HepG2 (cell line): ENCODE measurements around the gene CENATAC. TPM values are rescaled to one million over a fixed set of nuclear protein-coding genes. Genes with fewer than 3 reads are reported as not detected.

Experiments used
- BRD4 ChIP-seq: sonication (generic); formaldehyde crosslinking; IDR thresholded peaks from 2 replicates; pipeline ENCODE4 v1.4.0; 2020; ENCODE audit warnings: missing genetic modification reagents
- ESRRA ChIP-seq: sonication (generic); formaldehyde crosslinking; IDR thresholded peaks from 2 replicates; pipeline ENCODE4 v1.5.1; 2020; ENCODE audit warnings: mild to moderate bottlenecking, low read depth, missing genetic modification reagents
- ETV6 ChIP-seq: sonication (generic); formaldehyde crosslinking; conservative IDR thresholded peaks from 2 replicates; pipeline ENCODE4 v1.4.0; 2020; ENCODE audit warnings: missing genetic modification reagents
- EZH2 ChIP-seq: conservative IDR thresholded peaks from 2 replicates; pipeline ENCODE4 v1.6.1; 2012; ENCODE audit warnings: mild to moderate bottlenecking, low read depth, low read length, moderate library complexity
- FOXK1 ChIP-seq: sonication (generic); formaldehyde crosslinking; IDR thresholded peaks from 2 replicates; pipeline ENCODE4 v1.4.0; 2020; ENCODE audit warnings: low read depth, missing genetic modification reagents, borderline replicate concordance
- HNF4G ChIP-seq, 2 experiments: sonication (generic) in 1 of 2; formaldehyde crosslinking in 1 of 2; IDR thresholded peaks; 2 replicates each; pipeline versions ENCODE4 v1.4.0 to v1.6.1; 2011 to 2020; ENCODE audit warnings: borderline replicate concordance in 2 of 2, low read depth in 2 of 2, mild to moderate bottlenecking in 2 of 2, low read length in 1 of 2, missing genetic modification reagents in 1 of 2, moderate library complexity in 1 of 2
- HNRNPL ChIP-seq: fragments of 200-400 bp; formaldehyde crosslinking; IDR thresholded peaks from 2 replicates; pipeline ENCODE4 v1.6.1; 2017; ENCODE audit warnings: mild to moderate bottlenecking, low read depth, low read length
- HOXA5 ChIP-seq: sonication (generic); formaldehyde crosslinking; IDR thresholded peaks from 2 replicates; pipeline ENCODE4 v1.4.0; 2020; ENCODE audit warnings: missing genetic modification reagents
- JUND ChIP-seq: sonication (generic); formaldehyde crosslinking; IDR thresholded peaks from 2 replicates; pipeline ENCODE4 v1.8.0; 2022; ENCODE audit warnings: mild to moderate bottlenecking, missing genetic modification reagents
- NR2F6 ChIP-seq, 2 experiments: IDR thresholded peaks; 2 replicates each; pipeline ENCODE4 v1.6.1; 2016; ENCODE audit warnings: antibody characterized with exemption in 1 of 2, mild to moderate bottlenecking in 1 of 2
- REPIN1 ChIP-seq: sonication (generic); formaldehyde crosslinking; IDR thresholded peaks from 2 replicates; pipeline ENCODE4 v1.8.0; 2022; ENCODE audit warnings: missing genetic modification reagents, low read depth, mild to moderate bottlenecking, borderline replicate concordance
- TGIF2 ChIP-seq: IDR thresholded peaks from 2 replicates; pipeline ENCODE4 v1.6.1; 2016; ENCODE audit warnings: control low read depth, missing compliant biosample characterization
- ZFP36L2 ChIP-seq: sonication (generic); formaldehyde crosslinking; IDR thresholded peaks from 2 replicates; pipeline ENCODE4 v1.4.0; 2020; ENCODE audit warnings: missing genetic modification reagents
- ZNF232 ChIP-seq: sonication (generic); formaldehyde crosslinking; IDR thresholded peaks from 2 replicates; pipeline ENCODE4 v1.4.0; 2020; ENCODE audit warnings: missing genetic modification reagents, borderline replicate concordance
- ZNF326 ChIP-seq: sonication (generic); formaldehyde crosslinking; IDR thresholded peaks from 2 replicates; pipeline ENCODE4 v1.4.0; 2020; ENCODE audit warnings: missing genetic modification reagents, borderline replicate concordance
- ZNF550 ChIP-seq: sonication (generic); formaldehyde crosslinking; IDR thresholded peaks from 2 replicates; pipeline ENCODE4 v1.4.0; 2020; ENCODE audit warnings: mild to moderate bottlenecking, missing genetic modification reagents, borderline replicate concordance
- ZNF713 ChIP-seq: sonication (generic); formaldehyde crosslinking; IDR thresholded peaks from 2 replicates; pipeline ENCODE4 v1.4.0; 2020; ENCODE audit warnings: mild to moderate bottlenecking, missing genetic modification reagents
- ZNF883 ChIP-seq: sonication (generic); formaldehyde crosslinking; IDR thresholded peaks from 2 replicates; pipeline ENCODE4 v1.5.1; 2020; ENCODE audit warnings: mild to moderate bottlenecking, missing genetic modification reagents; ENCODE audit errors: not compliant biosample characterization
- polyA plus RNA-seq, 8 experiments: library from polyadenylated mRNA; depleted of rRNA in 3 of 8; stranded (reverse) in 7 of 8; unstranded in 1 of 8; fragments of >200 nt; fragmentation: Illumina TruSeq in 4 of 8; extraction: Trizol in 4 of 8; gene quantifications; 2 replicates each; pipeline versions ENCODE4 v1.2.1 to v1.2.3, GENCODE V29; 2011 to 2016; ENCODE audit warnings: low read depth in 4 of 8, missing spikeins in 1 of 8, mixed read lengths in 1 of 8; ENCODE audit not compliant: insufficient read depth in 1 of 8
- total RNA-seq, 5 experiments: library from RNA; depleted of rRNA; stranded (reverse); fragments of >200 nt; fragmentation: Illumina TruSeq; extraction: Trizol; gene quantifications; 2 replicates each; pipeline ENCODE4 v1.2.3, GENCODE V29; 2016; ENCODE audit warnings: low read depth in 1 of 5
- TF ChIP-seq, protein P1 (sequence below): sonication (generic); formaldehyde crosslinking; IDR thresholded peaks from 2 replicates; pipeline ENCODE4 v1.4.0; 2020; ENCODE audit warnings: missing genetic modification reagents
- TF ChIP-seq, protein P2 (sequence below): sonication (generic); formaldehyde crosslinking; IDR thresholded peaks from 2 replicates; pipeline ENCODE4 v1.5.1; 2020; ENCODE audit warnings: mild to moderate bottlenecking, missing genetic modification reagents, moderate library complexity
- TF ChIP-seq, protein P3 (sequence below): sonication (generic); formaldehyde crosslinking; IDR thresholded peaks from 2 replicates; pipeline ENCODE4 v1.5.0; 2020; ENCODE audit warnings: missing genetic modification reagents, mild to moderate bottlenecking, borderline replicate concordance
- TF ChIP-seq, protein P4 (sequence below): sonication (generic); formaldehyde crosslinking; IDR thresholded peaks from 2 replicates; pipeline ENCODE4 v1.4.0; 2020; ENCODE audit warnings: mild to moderate bottlenecking, missing genetic modification reagents

CENATAC gene
- total and polyA plus RNA-seq, 2 of the 13 experiments (the other 11 are each of a cell fraction or from before 2014, with no cell fraction given) = 21.7 to 25.0 TPM

DNA sequence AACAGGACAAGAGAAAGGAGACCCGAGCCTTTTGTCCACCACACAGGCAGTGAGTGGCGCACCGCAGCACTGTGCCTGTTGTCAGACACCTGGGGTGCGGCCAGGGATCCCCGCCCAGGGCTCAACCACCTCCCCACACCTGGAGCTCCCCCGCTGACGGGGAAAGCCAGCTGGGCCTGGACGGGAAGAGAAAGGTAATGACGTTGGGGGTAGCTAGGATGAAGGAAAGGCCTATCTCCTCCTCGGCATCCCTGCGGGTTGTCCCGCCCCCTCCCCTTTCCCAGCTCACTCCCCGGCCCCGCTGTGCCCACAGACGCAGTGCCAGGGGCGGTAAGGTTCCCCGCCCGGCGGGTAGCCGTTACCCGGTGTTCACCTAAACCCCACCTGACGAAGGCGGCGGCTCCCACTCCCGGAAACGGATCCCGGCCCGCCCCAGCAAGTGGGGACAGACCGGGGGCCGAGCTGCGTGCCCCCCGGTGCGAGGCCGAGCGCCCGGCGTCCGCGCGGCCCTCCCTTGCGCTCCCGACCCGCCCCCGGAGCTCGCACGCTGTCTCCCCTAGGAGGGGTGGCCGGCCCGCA, 58.6 kb downstream of the CENATAC start (continued):
- TF ChIP-seq JUND (CRISPR knock-in tag) = 0 out of 2 replicates have a peak, but pooled peaks have one; percentile 13
- 0 out of 2 replicates have a peak, but pooled peaks have one; percentile 36 for TF ChIP-seq TGIF2 (CRISPR knock-in tag)
- TF ChIP-seq ETV6 = peak; percentile 83; the same call in 1 of the 2 replicates
- TF ChIP-seq ZNF326 (CRISPR knock-in tag) = no peak
- 0 out of 2 replicates have a peak, but pooled peaks have one; percentile 42 for TF ChIP-seq ZNF713 (CRISPR knock-in tag)
- TF ChIP-seq FOXK1 (CRISPR knock-in tag) = no peak
- peak; percentile 38; the same call in 1 of the 2 replicates for TF ChIP-seq HOXA5 (CRISPR knock-in tag)
- TF ChIP-seq HNF4G (IDR thresholded peaks at IDR 0.05; ENCODE audit: borderline replicate concordance, low read depth, low read length) = no peak
- TF ChIP-seq HNF4G (CRISPR knock-in tag; IDR thresholded peaks at IDR 0.05; ENCODE audit: borderline replicate concordance, low read depth) = 0 out of 2 replicates have a peak, but pooled peaks have one; percentile 41
- TF ChIP-seq, protein P1, sequence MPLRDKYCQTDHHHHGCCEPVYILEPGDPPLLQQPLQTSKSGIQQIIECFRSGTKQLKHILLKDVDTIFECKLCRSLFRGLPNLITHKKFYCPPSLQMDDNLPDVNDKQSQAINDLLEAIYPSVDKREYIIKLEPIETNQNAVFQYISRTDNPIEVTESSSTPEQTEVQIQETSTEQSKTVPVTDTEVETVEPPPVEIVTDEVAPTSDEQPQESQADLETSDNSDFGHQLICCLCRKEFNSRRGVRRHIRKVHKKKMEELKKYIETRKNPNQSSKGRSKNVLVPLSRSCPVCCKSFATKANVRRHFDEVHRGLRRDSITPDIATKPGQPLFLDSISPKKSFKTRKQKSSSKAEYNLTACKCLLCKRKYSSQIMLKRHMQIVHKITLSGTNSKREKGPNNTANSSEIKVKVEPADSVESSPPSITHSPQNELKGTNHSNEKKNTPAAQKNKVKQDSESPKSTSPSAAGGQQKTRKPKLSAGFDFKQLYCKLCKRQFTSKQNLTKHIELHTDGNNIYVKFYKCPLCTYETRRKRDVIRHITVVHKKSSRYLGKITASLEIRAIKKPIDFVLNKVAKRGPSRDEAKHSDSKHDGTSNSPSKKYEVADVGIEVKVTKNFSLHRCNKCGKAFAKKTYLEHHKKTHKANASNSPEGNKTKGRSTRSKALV (CRISPR knock-in tag) = 0 out of 2 replicates have a peak, but pooled peaks have one; percentile 6
- no peak for TF ChIP-seq NR2F6 (IDR thresholded peaks at IDR 0.05)
- no peak for TF ChIP-seq NR2F6 (CRISPR knock-in tag; IDR thresholded peaks at IDR 0.05)
- no peak for TF ChIP-seq EZH2
- TF ChIP-seq, protein P2, sequence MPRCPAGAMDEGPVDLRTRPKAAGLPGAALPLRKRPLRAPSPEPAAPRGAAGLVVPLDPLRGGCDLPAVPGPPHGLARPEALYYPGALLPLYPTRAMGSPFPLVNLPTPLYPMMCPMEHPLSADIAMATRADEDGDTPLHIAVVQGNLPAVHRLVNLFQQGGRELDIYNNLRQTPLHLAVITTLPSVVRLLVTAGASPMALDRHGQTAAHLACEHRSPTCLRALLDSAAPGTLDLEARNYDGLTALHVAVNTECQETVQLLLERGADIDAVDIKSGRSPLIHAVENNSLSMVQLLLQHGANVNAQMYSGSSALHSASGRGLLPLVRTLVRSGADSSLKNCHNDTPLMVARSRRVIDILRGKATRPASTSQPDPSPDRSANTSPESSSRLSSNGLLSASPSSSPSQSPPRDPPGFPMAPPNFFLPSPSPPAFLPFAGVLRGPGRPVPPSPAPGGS = 0 out of 2 replicates have a peak, but pooled peaks have one; percentile 7
- TF ChIP-seq ZNF883 (CRISPR knock-in tag) = peak; percentile 24
- 0 out of 2 replicates have a peak, but pooled peaks have one; percentile 44 for TF ChIP-seq ZNF550 (CRISPR knock-in tag)
- no peak for TF ChIP-seq REPIN1 (CRISPR knock-in tag)
- TF ChIP-seq HNRNPL = 0 out of 2 replicates have a peak, but pooled peaks have one; percentile 40
- 0 out of 2 replicates have a peak, but pooled peaks have one; percentile 79 for TF ChIP-seq BRD4 (CRISPR knock-in tag)
- TF ChIP-seq ZNF232 (CRISPR knock-in tag) = peak; percentile 51; the same call in 1 of the 2 replicates
- TF ChIP-seq, protein P3, sequence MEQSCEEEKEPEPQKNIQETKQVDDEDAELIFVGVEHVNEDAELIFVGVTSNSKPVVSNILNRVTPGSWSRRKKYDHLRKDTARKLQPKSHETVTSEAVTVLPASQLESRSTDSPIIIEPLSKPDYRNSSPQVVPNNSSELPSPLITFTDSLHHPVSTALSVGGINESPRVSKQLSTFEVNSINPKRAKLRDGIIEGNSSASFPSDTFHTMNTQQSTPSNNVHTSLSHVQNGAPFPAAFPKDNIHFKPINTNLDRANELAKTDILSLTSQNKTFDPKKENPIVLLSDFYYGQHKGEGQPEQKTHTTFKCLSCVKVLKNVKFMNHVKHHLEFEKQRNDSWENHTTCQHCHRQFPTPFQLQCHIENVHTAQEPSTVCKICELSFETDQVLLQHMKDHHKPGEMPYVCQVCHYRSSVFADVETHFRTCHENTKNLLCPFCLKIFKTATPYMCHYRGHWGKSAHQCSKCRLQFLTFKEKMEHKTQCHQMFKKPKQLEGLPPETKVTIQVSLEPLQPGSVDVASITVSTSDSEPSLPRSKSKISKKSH (CRISPR knock-in tag) = peak; percentile 58; the same call in 1 of the 2 replicates
- TF ChIP-seq ZFP36L2 (CRISPR knock-in tag) = no peak
- TF ChIP-seq, protein P4, sequence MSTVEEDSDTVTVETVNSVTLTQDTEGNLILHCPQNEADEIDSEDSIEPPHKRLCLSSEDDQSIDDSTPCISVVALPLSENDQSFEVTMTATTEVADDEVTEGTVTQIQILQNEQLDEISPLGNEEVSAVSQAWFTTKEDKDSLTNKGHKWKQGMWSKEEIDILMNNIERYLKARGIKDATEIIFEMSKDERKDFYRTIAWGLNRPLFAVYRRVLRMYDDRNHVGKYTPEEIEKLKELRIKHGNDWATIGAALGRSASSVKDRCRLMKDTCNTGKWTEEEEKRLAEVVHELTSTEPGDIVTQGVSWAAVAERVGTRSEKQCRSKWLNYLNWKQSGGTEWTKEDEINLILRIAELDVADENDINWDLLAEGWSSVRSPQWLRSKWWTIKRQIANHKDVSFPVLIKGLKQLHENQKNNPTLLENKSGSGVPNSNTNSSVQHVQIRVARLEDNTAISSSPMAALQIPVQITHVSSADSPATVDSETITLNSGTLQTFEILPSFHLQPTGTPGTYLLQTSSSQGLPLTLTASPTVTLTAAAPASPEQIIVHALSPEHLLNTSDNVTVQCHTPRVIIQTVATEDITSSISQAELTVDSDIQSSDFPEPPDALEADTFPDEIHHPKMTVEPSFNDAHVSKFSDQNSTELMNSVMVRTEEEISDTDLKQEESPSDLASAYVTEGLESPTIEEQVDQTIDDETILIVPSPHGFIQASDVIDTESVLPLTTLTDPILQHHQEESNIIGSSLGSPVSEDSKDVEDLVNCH = no peak
- no peak for TF ChIP-seq ESRRA (CRISPR knock-in tag)
